GM12878 (cell line): ENCODE data around the gene MYCBPAP. TPM values are rescaled to one million over a fixed set of nuclear protein-coding genes. Genes with fewer than 3 reads are reported as not detected.

Experiments used
- ATAC-seq: fragments of 200-7000 bp; cut with Tn5 transposase; 3 replicates; pipeline ENCODE4 v1.9.1; 2020; ENCODE audit warnings: mild to moderate bottlenecking, moderate library complexity
- BruUV-seq: library from RNA; stranded (reverse); fragments of 400-500 nt; replicated peaks from 2 replicates; lab custom pipeline; 2021; lab: Mats Ljungman, UMichigan
- CTCF ChIA-PET: fragments of 300-600 bp; sonication (Branson Sonifier 250); formaldehyde crosslinking; extraction: SDS; loops from one replicate; lab custom pipeline; 2021; ENCODE audit warnings: inconsistent platforms; lab: Yijun Ruan, JAX
- POLR2A ChIA-PET: fragments of 350-600 bp; formaldehyde crosslinking; extraction: SDS; loops from one replicate; lab custom pipeline; 2021; ENCODE audit warnings: inconsistent platforms; lab: Charles Lee
- RAD21 ChIA-PET: fragments of 300-600 bp; sonication (Branson Sonifier 250); formaldehyde crosslinking; loops from one replicate; lab custom pipeline; 2023; ENCODE audit warnings: antibody characterized with exemption; ENCODE audit not compliant: unreplicated experiment; lab: Charles Lee
- SMC1A ChIA-PET: fragments of 300-600 bp; sonication (Branson Sonifier 250); formaldehyde crosslinking; loops from one replicate; lab custom pipeline; 2023; ENCODE audit not compliant: unreplicated experiment, uncharacterized antibody; lab: Charles Lee
- DNase-seq: peaks from one replicate; pipeline ENCODE4 v3.0.0-alpha.2; 2011; ENCODE audit warnings: low read depth, low spot score
- FAIRE-seq: peaks from 3 replicates; lab custom pipeline; 2011; peaks lifted over from hg19 to GRCh38; lab: Jason Lieb, UNC
- H2AFZ ChIP-seq: 2 replicates; pipeline ENCODE4 v1.6.0; 2011; ENCODE audit warnings: low read depth, low read length, control low read depth; ENCODE audit not compliant: control insufficient read depth
- H3K27ac ChIP-seq: 2 replicates; pipeline ENCODE4 v1.5.1; 2011; ENCODE audit warnings: control low read depth; ENCODE audit not compliant: control insufficient read depth, insufficient read depth
- H3K27me3 ChIP-seq, 2 experiments: replicated peaks in 1 of 2; 2 replicates each; pipeline versions ENCODE4 v1.6.0 to v1.6.1; 2011; ENCODE audit warnings: low read length in 1 of 2; ENCODE audit not compliant: control insufficient read depth in 2 of 2, insufficient read depth in 2 of 2
- H3K36me3 ChIP-seq, 2 experiments: 2 replicates each; pipeline ENCODE4 v1.5.1; 2011; ENCODE audit warnings: low read length in 1 of 2; ENCODE audit not compliant: control insufficient read depth in 2 of 2, insufficient read depth in 2 of 2
- H3K4me1 ChIP-seq: 2 replicates; pipeline ENCODE4 v1.6.1; 2011; ENCODE audit warnings: mild to moderate bottlenecking, low read length, moderate library complexity, mixed read lengths; ENCODE audit not compliant: control insufficient read depth, insufficient read depth
- H3K4me2 ChIP-seq: 2 replicates; pipeline ENCODE4 v1.6.0; 2011; ENCODE audit warnings: control low read depth; ENCODE audit not compliant: control insufficient read depth, insufficient read depth
- H3K4me3 ChIP-seq: fragments of 200-600 bp; sonication (generic); 2 replicates; pipeline ENCODE4 v1.5.1; 2016
- H3K79me2 ChIP-seq: 2 replicates; pipeline ENCODE4 v1.6.0; 2011; ENCODE audit warnings: low read length; ENCODE audit not compliant: control insufficient read depth, insufficient read depth
- H3K9ac ChIP-seq: 2 replicates; pipeline ENCODE4 v1.8.0; 2011; ENCODE audit warnings: low read length, control low read depth, mixed read lengths; ENCODE audit not compliant: control insufficient read depth, insufficient read depth
- H3K9me3 ChIP-seq: replicated peaks from 3 replicates; pipeline ENCODE4 v1.5.1; 2011; ENCODE audit warnings: mild to moderate bottlenecking, low read length; ENCODE audit not compliant: control insufficient read depth, insufficient read depth
- H4K20me1 ChIP-seq: 2 replicates; pipeline ENCODE4 v1.6.0; 2011; ENCODE audit not compliant: control insufficient read depth, insufficient read depth
- BCL3 ChIP-seq: IDR thresholded peaks from 2 replicates; pipeline ENCODE4 v1.6.1; 2011; ENCODE audit warnings: borderline replicate concordance, low read depth, mild to moderate bottlenecking, moderate library complexity, low read length; ENCODE audit not compliant: insufficient read depth, poor library complexity, severe bottlenecking
- BCLAF1 ChIP-seq: fragments of 450-650 bp; IDR thresholded peaks from 2 replicates; pipeline ENCODE4 v1.6.1; 2017; ENCODE audit warnings: antibody characterized with exemption, mild to moderate bottlenecking, moderate library complexity
- IKZF1 ChIP-seq: fragments of 450-650 bp; conservative IDR thresholded peaks from 2 replicates; pipeline ENCODE4 v1.6.1; 2017; ENCODE audit warnings: antibody characterized with exemption, mild to moderate bottlenecking
- KAT2A ChIP-seq: conservative IDR thresholded peaks from 2 replicates; pipeline ENCODE4 v1.6.1; 2011; ENCODE audit warnings: low read depth, low read length; ENCODE audit not compliant: control insufficient read depth
- MEF2A ChIP-seq: IDR thresholded peaks from 2 replicates; pipeline ENCODE4 v1.6.1; 2011; ENCODE audit warnings: low read depth, mild to moderate bottlenecking, low read length, moderate library complexity; ENCODE audit not compliant: insufficient read depth
- NR2C1 ChIP-seq: fragments of 450-650 bp; IDR thresholded peaks from 2 replicates; pipeline ENCODE4 v1.6.1; 2017; ENCODE audit warnings: antibody characterized with exemption, mild to moderate bottlenecking, moderate library complexity
- TCF7 ChIP-seq: IDR thresholded peaks from 2 replicates; pipeline ENCODE4 v1.6.1; 2014; ENCODE audit warnings: antibody characterized with exemption, borderline replicate concordance
- YY1 ChIP-seq: IDR thresholded peaks from 2 replicates; pipeline ENCODE4 v1.6.1; 2011; ENCODE audit warnings: low read depth, mild to moderate bottlenecking, low read length
- ZNF622 ChIP-seq: fragments of 450-650 bp; IDR thresholded peaks from 2 replicates; pipeline ENCODE4 v1.6.1; 2017; ENCODE audit warnings: mild to moderate bottlenecking, inconsistent platforms
- WGBS: methylation state at CpG from one replicate; pipeline ENCODE4 v1.1.6; 2016; ENCODE audit warnings: low lambda C conversion rate; ENCODE audit not compliant: insufficient replicate concordance, insufficient coverage; ENCODE audit errors: missing lambda C conversion rate; 5-methylcytosine and 5-hydroxymethylcytosine counted together
- in situ Hi-C: fragments of 300-500 bp; cut with MboI; formaldehyde crosslinking; loops from 9 replicates; pipeline ENCODE4 v1.14.3; 2018; ENCODE audit warnings: mixed read lengths
- intact Hi-C: fragments of 100-400 bp; cut with micrococcal nuclease; formaldehyde crosslinking; loops from one replicate; pipeline ENCODE4 v1.14.2; 2022; ENCODE audit not compliant: unreplicated experiment
- polyA plus RNA-seq, 11 experiments: library from polyadenylated mRNA; depleted of rRNA in 4 of 11; unstranded in 6 of 11; stranded (reverse) in 5 of 11; fragments of >200 nt; fragmentation: Nextera tagmentation in 4 of 11; fragmentation: Illumina TruSeq in 1 of 11; extraction: Ambion mirVana in 4 of 11; extraction: Trizol in 1 of 11; gene quantifications; 1 replicate in 1 of 11; 2 replicates in 10 of 11; pipeline versions ENCODE4 v1.2.1 to v1.2.3, GENCODE V29; 2011 to 2016; ENCODE audit warnings: inconsistent platforms in 2 of 11, missing spikeins in 2 of 11, low read depth in 1 of 11
- total RNA-seq, 4 experiments: library from RNA; depleted of rRNA in 3 of 4; stranded (reverse); fragments of >200 nt in 3 of 4; fragmentation: Illumina TruSeq in 1 of 4; extraction: Trizol in 1 of 4; gene quantifications; 2 replicates each; pipeline versions ENCODE4 v1.2.1 to v1.2.3, GENCODE V29; 2013 to 2021

The MYCBPAP gene
- total and polyA plus RNA-seq, 10 of the 15 experiments (the other 5 are each of a cell fraction or from before 2014, with no cell fraction given): 0.23 to 2.7 (median 1.5) TPM

GRCh38 chr17:50488880-50489279, 19.4 kb upstream of the MYCBPAP start (continued):
- TF ChIP-seq TCF7 (no peak), BCLAF1 (no peak), MEF2A (no peak), YY1 (no peak), KAT2A (no peak), ZNF622 (no peak), IKZF1 (no peak)

- ATAC-seq: no peak
- Histone ChIP-seq H3K9me3 (no peaks in the 10 kb centered on the region), H3K4me1 (no peaks in the 10 kb centered on the region), H2AFZ (no peak overlapping the region), H4K20me1 (no peaks in the 10 kb centered on the region), H3K27me3 (no peaks in the 10 kb centered on the region), H3K36me3 (no peaks in the 10 kb centered on the region), H3K27ac (no peak overlapping the region), H3K9ac (no peak overlapping the region), H3K4me2 (no peak overlapping the region), H3K4me3 (no peak overlapping the region)
- intact Hi-C loops (no loop called here), in situ Hi-C loops (no loop called here)
- ChIA-PET CTCF (no interaction called here), SMC1A (no interaction called here), RAD21 (no interaction called here), POLR2A (no interaction called here)
- no peak for FAIRE-seq
- 27% methylated on average over 1 of the region's 1 CpG for WGBS
- BruUV-seq: no TSS peak
- no peak for DNase-seq
- no peak for TF ChIP-seq NR2C1
- TF ChIP-seq BCL3: no peak
- no peak for TF ChIP-seq YY1
- TF ChIP-seq, all 136 proteins: peak for 0
- no peaks in the 10 kb centered on the region for H3K79me2 ChIP-seq
Measured at GRCh38 chr17:50491505-50491904, 16.7 kb upstream of the MYCBPAP start.
